K562 (cell line): Measurements from ENCODE around the gene SERP1.
A peak's percentile ranks its signal among the peaks of the same experiment; 100 is the strongest.

Experiments
- CTCF ChIP-seq, 3 experiments: IDR thresholded peaks in 2 of 3; conservative IDR thresholded peaks in 1 of 3; 2 replicates each; pipeline ENCODE4 v1.5.1; 2011 to 2012; ENCODE audit warnings: low read length in 3 of 3, mild to moderate bottlenecking in 3 of 3, control low read depth in 2 of 3, improper control_type of control experiment in 1 of 3, inconsistent platforms in 1 of 3, low read depth in 1 of 3, mixed read lengths in 1 of 3, moderate library complexity in 1 of 3; ENCODE audit not compliant: insufficient read depth in 2 of 3
- ELF1 ChIP-seq: fragments of 200-800 bp; sonication (Bioruptor generic); IDR thresholded peaks from 2 replicates; pipeline ENCODE4 v1.6.1; 2016; ENCODE audit warnings: missing genetic modification characterization, missing compliant biosample characterization
- ERF ChIP-seq: fragments of 450-650 bp; formaldehyde crosslinking; IDR thresholded peaks from 2 replicates; pipeline ENCODE4 v1.4.0; 2020; ENCODE audit warnings: mild to moderate bottlenecking, mixed read lengths
- FOXJ3 ChIP-seq: sonication (generic); formaldehyde crosslinking; IDR thresholded peaks from 2 replicates; pipeline ENCODE4 v1.4.0; 2020; ENCODE audit warnings: mild to moderate bottlenecking, missing genetic modification reagents
- FOXP4 ChIP-seq: sonication (generic); formaldehyde crosslinking; IDR thresholded peaks from 2 replicates; pipeline ENCODE4 v1.8.0; 2022; ENCODE audit warnings: mild to moderate bottlenecking, missing genetic modification reagents, borderline replicate concordance
- HNRNPLL ChIP-seq: fragments of 200-400 bp; formaldehyde crosslinking; IDR thresholded peaks from 2 replicates; pipeline ENCODE4 v1.6.1; 2017; ENCODE audit warnings: low read length, low read depth, mild to moderate bottlenecking; ENCODE audit not compliant: poor library complexity, severe bottlenecking
- KAT8 ChIP-seq: fragments of 450-650 bp; IDR thresholded peaks from 2 replicates; pipeline ENCODE4 v1.6.1; 2016; ENCODE audit warnings: low read depth, mild to moderate bottlenecking
- NCOA6 ChIP-seq: fragments of 450-650 bp; IDR thresholded peaks from 2 replicates; pipeline ENCODE4 v1.6.1; 2017; ENCODE audit warnings: mild to moderate bottlenecking
- TAF1 ChIP-seq: IDR thresholded peaks from 2 replicates; pipeline ENCODE4 v1.6.1; 2011; ENCODE audit warnings: mild to moderate bottlenecking, low read length, moderate library complexity; ENCODE audit not compliant: insufficient read depth, control insufficient read depth, severe bottlenecking; ENCODE audit errors: extremely low read depth
- TOE1 ChIP-seq, 2 experiments: fragments of 450-650 bp in 1 of 2; sonication (generic) in 1 of 2; formaldehyde crosslinking in 1 of 2; IDR thresholded peaks; 2 replicates each; pipeline versions ENCODE4 v1.7.1 to v1.8.0; 2016 to 2022; ENCODE audit warnings: borderline replicate concordance in 2 of 2, mild to moderate bottlenecking in 2 of 2, antibody characterized with exemption in 1 of 2, inconsistent platforms in 1 of 2, low read depth in 1 of 2, missing genetic modification reagents in 1 of 2, moderate library complexity in 1 of 2
- ZBTB9 ChIP-seq: fragments of 450-650 bp; formaldehyde crosslinking; IDR thresholded peaks from 2 replicates; pipeline ENCODE4 v1.4.0; 2020; ENCODE audit warnings: mild to moderate bottlenecking, moderate library complexity

- TF ChIP-seq CTCF (IDR thresholded peaks at IDR 0.05 in 2 of 3, conservative IDR thresholded peaks at IDR 0.05 in 1 of 3; ENCODE audit: insufficient read depth in 2 of 3, low read depth in 1 of 3, low read length in 3 of 3) (peak in 2 of 3 experiments; percentile 19 to 57; a peak in 3 of 6 replicates), TOE1 (IDR thresholded peaks at IDR 0.05; ENCODE audit: borderline replicate concordance) (no peak), TOE1 (CRISPR knock-in tag; IDR thresholded peaks at IDR 0.05; ENCODE audit: borderline replicate concordance, low read depth) (no peak), ZBTB9 (CRISPR knock-in tag) (no peak), FOXJ3 (CRISPR knock-in tag) (no peak), HNRNPLL (no peak), NCOA6 (no peak), TAF1 (no peak), ELF1 (tag) (no peak), FOXP4 (CRISPR knock-in tag) (no peak), KAT8 (no peak), ERF (CRISPR knock-in tag) (no peak)
Observed at GRCh38 chr3:150528354-150528797, 17.9 kb downstream of the SERP1 start.
